Fibroblast of skin of left quadriceps (primary cell): ENCODE results near the gene TTLL5.
"Not testable (repeated sequence)": the region's sequence is repeated elsewhere in the genome, so short reads cannot be mapped to it uniquely, and the experiment has no call there.

Experiments
- DNase-seq, 2 experiments: peaks; one replicate each; pipeline ENCODE4 v3.0.0-alpha.2; 2013; ENCODE audit warnings: low read depth in 2 of 2

The TTLL5 gene

DNA sequence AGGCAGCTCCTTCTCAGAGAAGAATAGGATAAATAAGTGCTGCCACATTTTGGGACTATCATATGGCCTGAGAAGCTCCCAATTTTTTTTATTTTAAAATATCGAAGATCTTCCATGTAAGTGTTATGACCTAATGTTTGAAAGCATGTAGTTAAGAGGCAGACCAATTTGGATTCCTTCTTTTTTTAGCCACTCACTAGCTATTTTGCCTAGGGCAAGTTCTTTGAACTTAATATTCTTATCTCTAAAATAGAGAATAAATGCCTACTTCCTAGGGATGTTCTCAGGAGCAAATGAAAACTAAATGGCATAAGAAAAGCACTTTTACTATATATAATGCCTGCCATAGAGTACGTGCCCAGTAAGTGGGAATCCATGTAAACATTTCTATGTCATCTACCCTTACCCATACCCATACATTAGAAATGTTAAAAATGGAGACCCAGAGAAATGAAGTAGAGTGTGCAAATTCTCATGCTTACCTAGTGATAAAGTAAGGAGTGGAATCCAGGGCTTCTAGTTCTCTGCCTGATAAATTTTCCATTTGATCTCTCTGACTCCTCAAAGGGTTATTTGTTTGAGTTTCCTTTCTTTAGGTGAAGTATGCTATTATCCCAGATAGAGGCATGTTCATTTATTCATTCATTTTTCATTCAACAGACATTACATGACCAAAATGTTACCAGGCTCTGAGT is 172.4 kb downstream of the TTLL5 start:
- DNase-seq: no peak

- DNase-seq: no peak
Observed at GRCh38 chr14:75835156-75835725, 174.2 kb downstream of the TTLL5 start.

DNA sequence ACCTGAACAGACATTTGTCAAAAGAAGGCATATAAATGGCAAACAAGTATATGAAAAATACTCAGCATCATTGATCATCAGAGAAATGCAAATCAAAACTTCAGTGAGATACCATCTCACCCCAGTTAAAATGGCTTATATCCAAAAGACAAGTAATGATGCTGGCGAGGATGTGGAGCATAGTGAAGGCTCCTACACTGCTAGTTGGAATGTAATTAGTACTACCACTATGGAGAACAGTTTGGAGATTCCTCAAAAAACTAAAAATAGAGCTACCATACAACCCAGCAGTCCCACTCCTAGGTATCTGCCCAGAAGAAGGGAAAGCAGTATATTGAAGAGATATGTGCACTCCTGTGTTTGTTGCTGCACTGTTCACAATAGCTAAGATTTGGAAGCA is 174.7 kb downstream of the TTLL5 start:
- DNase-seq: no peak

GRCh38 chr14:75837151-75837787 is 176.2 kb downstream of the TTLL5 start:
- DNase-seq: no peak

GRCh38 chr14:75840911-75841310 is 179.9 kb downstream of the TTLL5 start:
- no peak for DNase-seq

- no peak for DNase-seq
Observed at GRCh38 chr14:75842551-75842950, 181.5 kb downstream of the TTLL5 start.

DNA sequence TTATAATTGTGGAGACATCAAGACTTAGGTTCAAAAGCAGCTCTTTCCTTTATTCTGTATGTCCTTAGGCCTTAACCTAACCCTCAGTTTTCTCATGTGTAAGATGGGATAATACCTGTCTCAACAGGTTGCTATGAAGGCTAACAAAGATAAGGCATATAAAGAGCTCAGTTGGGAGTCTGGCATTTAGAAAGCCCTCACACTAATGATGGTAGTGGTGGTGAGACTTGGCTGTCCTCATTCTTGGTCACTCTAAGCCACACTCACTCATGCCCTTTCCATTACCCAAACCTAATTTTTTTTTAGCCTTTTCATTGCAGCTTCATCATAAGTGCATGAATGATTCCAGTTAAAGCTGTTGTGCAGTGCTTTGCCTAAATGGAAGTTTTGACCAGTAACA is 183.4 kb downstream of the TTLL5 start:
- no peak for DNase-seq

DNA sequence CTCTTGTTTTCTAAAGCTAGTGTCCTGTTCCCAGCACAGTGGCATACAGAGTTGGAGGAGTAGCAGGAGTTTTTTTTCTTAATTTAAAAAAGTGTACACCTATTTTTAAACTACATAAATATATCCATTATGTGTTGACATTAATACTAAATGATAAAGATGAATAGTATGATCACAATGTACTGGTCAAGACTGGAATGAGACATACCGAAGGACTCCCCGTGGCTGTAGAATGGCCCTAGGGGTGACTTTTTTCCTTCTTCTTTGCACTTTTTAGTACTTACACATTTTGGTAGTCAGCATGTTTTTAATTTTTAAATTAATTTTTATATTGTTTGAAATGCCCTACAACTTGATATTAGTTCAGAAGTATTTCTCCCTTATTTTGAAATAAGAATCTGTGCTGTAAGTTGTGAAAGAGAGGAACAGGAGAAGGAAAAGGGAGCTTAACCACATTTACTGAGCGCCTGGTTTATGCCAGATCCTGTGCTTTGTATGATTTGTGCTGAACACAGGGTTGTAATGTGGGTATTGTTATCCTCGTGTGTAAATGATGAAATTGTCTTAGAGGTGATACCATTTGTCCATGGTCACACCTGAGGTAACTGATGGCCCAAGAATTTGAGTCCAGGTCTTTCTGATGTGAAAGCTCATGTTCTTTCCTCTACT is 184.2 kb downstream of the TTLL5 start:
- no peak for DNase-seq

GRCh38 chr14:75846694-75847093 is 185.6 kb downstream of the TTLL5 start:
- not testable (repeated sequence) for DNase-seq

DNA sequence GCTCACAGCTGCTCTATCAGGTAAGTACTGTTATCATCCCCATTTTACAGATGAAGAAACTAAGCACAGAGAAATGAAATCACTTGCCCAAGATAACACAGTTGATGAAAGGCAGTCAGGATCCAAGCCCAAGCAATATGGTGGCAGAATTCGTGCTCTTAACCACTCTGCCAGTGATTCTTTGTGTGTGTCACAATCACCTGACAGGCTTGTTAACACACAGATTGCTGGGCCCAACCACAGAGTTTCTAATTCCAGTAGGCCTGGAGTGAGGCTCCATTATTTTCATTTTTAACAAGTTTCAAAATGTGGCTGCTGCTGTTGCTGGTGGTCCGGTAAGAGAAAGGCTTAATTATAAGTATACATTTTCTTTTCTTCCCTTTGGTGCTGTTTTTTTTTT is 186.5 kb downstream of the TTLL5 start:
- no peak for DNase-seq

DNA sequence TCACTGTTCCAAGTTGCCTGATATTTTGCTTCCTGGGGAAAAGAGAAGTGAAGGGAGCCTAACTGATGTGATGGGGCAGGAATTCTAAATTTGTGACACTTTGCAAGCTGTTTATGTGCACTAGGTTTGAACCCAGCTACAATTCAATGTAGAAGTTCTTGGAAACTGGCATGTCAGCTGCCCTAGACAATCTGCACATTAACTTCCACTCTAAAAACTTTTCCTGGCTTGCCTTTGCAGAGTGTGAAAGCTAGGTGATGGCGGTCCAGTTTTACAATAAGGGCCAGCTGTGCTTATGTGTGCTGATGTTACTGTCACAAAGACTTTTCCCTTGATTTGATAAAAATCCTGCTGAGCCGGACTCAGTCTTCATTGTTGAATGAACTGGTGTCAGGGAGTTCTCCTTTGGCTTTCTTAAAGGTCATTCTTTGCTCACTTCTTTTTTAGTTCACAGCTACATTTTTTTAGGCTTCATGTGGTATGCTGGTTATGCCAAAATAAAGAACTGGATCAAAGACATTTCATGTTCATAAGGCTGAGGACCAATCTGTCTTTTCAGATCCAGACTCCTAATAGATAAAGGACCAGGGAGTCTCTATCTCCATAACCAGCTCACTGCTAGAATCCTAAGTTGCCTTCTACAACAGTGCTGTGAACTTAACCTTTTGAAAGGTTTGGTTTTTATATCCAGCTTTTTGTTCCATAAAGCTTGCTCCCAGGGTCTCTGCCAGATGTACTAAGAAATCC is 187.3 kb downstream of the TTLL5 start:
- no peak for DNase-seq

DNA sequence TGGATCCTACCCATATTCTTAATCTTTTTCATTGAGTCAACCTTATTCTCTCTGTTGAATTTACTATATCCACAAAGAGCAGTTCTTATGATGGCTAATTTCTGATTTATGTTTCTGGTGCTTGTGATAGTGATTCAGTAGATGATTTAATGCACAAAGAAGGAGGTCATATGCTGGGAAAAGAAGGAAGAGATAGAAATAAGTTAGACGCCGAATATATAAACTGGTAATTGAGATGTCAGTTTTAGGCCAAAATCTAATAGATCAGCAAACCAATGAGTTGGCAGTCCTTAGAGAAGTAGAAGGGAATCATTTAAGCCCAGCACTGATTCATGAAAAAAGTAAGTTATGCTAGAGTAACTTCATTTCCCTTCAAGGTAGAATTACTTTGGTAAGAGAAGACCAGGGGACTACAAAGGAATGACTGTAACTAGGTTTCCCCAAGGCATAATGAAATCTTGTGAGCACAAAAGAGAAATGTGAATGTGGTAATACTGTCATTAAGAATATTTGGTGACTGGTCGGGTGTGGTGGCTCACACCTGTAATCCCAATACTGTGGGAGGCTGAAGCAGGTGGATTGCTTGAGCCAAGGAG is 188.4 kb downstream of the TTLL5 start:
- no peak for DNase-seq

GRCh38 chr14:75851574-75851866 is 190.5 kb downstream of the TTLL5 start:
- no peak for DNase-seq

GRCh38 chr14:75854111-75854799 is 193.2 kb downstream of the TTLL5 start:
- DNase-seq: no peak

DNA sequence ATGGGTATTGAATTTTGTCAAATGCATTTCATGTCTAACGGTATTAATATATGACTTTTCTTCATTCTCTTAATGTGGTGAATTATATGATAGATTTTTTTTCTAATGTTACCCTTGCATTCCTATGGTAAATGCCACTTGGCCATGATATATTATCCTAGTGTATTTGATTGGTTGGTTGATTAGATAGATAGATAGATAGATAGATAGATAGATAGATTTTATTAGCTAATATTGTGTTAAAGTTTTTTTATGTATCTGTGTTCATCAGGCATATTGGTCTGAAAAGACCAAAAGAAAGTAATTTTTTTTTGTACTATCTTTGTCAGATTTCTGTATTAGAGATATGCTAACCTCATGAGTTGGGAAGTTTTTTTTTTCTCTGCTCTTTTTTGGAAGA is 196.2 kb downstream of the TTLL5 start:
- DNase-seq: no peak

GRCh38 chr14:75858362-75858761 is 197.3 kb downstream of the TTLL5 start:
- DNase-seq: no peak

- peak in 1 of 2 experiments; percentile 39 for DNase-seq
Observed at GRCh38 chr14:75859746-75860145, 198.7 kb downstream of the TTLL5 start.

DNA sequence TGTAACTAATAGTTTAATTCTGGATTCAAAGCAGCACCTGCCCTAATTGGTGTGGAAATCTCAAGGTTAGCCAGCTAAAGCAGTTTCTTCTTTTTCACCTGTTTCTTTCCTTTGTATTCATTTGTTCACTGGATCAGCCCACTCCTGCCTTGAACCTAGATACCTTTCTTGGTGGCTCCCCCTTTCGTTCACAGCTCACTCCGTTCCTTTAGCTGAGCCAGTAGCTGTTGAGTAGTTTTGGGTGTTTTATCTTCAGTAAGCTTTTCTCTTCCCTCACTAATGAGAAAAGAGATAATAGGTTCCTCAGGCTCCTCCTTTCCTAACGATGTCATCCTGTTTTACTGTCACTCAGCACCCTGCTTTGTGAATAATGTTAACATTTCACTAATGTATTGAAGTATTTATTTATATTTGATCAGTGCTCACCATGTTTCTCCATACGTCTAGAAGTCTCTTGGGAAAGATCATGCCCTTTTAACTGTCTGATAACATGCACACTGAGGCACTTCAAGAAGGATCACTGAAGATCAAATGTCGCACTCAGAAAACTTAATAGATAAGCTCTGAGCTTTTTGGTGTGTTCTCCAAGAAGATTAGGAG is 199.6 kb downstream of the TTLL5 start:
- DNase-seq: no peak

DNA sequence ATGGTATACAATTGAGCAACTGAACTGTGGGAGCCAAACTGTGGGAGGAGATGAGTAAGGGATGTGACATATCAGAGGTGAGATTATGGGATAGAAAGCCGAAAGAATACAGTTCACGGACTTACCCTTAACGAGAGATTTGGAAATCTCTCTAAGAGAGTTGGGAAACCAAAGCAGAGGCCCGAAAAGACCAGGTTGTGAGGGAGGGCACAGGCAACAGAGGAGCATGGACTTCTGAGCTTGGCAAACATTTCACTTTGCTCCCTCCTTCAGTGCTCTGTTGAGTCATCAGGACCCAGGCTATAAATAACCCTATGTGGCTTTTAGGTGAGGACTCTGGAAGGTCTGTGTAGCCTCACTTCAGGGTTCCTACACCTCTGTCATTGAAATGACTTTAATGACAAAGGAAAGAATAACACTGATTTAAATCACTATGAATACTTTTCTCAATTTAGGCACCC is 200.1 kb downstream of the TTLL5 start:
- DNase-seq: no peak

DNA sequence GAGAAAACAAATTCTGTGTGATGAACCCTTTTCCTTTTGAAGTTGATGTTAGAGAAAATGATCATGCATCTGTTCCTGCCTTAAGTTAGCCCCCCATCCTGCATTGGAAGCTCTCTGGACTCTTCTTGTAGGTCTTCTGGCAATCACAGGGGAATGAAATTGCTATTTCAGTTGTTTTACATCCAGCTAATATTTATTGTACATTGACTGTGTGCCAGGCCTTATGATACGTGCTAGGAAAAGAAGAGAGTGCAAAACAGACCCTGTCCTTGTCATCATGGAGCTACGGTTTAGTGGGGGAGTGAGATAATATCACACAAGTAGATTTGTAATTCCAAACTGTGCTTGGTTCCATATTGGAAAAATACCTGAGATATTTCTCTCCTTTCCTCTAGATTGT is 202.2 kb downstream of the TTLL5 start:
- no peak for DNase-seq

DNA sequence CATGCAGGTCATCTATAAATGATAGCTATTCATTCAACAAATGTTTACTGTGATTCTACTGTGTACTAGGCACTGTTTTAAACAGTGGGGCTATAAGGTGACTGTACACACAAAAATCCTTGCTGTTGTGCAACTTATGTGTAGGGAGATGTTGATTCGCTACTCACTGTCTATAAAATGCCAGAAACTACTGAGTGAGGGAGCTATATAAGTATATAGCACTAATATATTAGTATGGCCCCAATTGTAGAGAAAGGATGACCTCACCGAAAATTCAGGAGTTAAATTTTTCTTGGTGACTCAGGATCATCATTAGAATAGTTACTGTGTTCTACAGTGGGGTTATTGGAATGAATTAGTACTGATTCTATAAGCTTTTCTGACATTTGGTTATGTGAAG is 203.3 kb downstream of the TTLL5 start:
- DNase-seq: peak; percentile 92
